ENCODE measurements around the gene COPB2.

GRCh38 chr3:139346771-139347170 is 42.7 kb downstream of the COPB2 start:
- TF ChIP-seq POLR2AphosphoS5 (IDR thresholded peaks at IDR 0.05) (no peak), CTCF (IDR thresholded peaks at IDR 0.05) (no peak), EP300 (IDR thresholded peaks at IDR 0.05) (no peak)
